Left ventricle myocardium inferior (tissue), 1 donor: ENCODE data around the gene STAP2. TPM values are rescaled to one million over a fixed set of nuclear protein-coding genes. Genes with fewer than 3 reads are reported as not detected.

ENCODE experiments used
- DNase-seq: peaks from one replicate; pipeline ENCODE4 v3.0.0-alpha.2; 2020
- H3K27ac ChIP-seq: fragments of 200-600 bp; replicated peaks from 2 replicates; pipeline ENCODE4 v1.8.0; 2021
- H3K27me3 ChIP-seq: fragments of 200-600 bp; 2 replicates; pipeline ENCODE4 v1.8.0; 2021; ENCODE audit warnings: low read depth
- H3K36me3 ChIP-seq: fragments of 200-600 bp; 2 replicates; pipeline ENCODE4 v1.8.0; 2021
- H3K4me1 ChIP-seq: fragments of 200-600 bp; 2 replicates; pipeline ENCODE4 v1.8.0; 2021
- H3K4me3 ChIP-seq: fragments of 200-600 bp; 2 replicates; pipeline ENCODE4 v1.8.0; 2021; ENCODE audit warnings: mild to moderate bottlenecking, moderate library complexity
- H3K9me3 ChIP-seq: fragments of 200-600 bp; replicated peaks from 2 replicates; pipeline ENCODE4 v1.8.0; 2021
- CTCF ChIP-seq: fragments of 200-600 bp; IDR thresholded peaks from 2 replicates; pipeline ENCODE4 v1.8.0; 2021; ENCODE audit warnings: antibody characterized with exemption, mild to moderate bottlenecking, borderline replicate concordance
- intact Hi-C: fragments of 100-400 bp; cut with micrococcal nuclease; formaldehyde crosslinking; loops from one replicate; pipeline ENCODE4 v1.11.0; 2022
- total RNA-seq: library from RNA; stranded (reverse); fragmentation: NEBNext Ultra II Directional; extraction: Animal tissue kit (Norgen Biotek cat#: 25700); gene quantifications from one replicate; pipeline ENCODE4 v1.2.1, GENCODE V29; 2021
- donor health status: DM: no; HTN: yes; CAD: no; lungs with severe emphysema.

The STAP2 gene
- total RNA-seq, 1 donor from 2014 or later: 2.6 TPM

DNA sequence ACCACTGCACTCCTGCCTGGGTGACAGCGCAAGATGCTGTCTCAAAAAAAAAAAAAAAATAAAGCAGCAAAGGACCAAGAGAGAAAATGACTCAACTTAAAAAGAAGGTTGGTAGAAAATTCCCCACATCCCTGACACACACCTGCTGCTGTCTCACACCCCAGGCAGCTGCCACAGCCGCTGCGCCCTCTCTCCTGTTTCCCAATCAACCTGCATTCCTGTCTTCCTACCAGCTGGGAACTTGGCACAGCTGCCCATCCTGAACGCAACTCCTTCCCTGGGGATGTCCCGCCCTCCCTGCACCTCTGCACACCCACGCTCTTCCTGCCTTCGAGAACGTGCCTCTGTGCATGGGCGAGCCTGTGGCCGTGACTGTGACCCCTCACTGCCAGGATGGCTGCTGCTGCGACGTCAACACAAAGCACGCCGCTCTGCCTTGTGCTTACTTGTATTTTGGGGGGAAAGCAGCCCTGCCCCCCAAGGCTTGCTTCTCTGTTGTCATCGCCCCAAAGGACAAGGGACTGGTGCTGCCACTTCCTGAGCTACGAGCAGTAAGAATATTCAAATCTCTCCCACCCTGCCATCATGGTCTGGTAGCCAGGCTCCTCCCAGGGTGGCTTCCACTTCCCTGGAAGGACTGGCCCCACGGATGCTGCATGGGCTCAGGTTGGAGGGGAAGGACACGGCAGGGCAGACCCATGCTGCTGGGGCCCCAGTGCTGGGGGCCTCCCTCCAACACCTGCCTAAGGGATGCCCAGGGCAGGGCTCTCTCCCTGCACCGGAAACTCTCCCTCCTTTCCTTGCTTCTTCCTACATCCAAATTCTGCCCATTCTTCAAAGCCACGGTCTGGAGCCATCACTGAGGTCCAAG lies 41.0 kb upstream of the STAP2 start:
- peak overlapping the region; percentile 88 for H3K27ac ChIP-seq
- peak overlapping the region; percentile 25 for H3K4me3 ChIP-seq
- H3K9me3 ChIP-seq: no peaks in the 10 kb centered on the region
- no peak for DNase-seq
- H3K36me3 ChIP-seq: peaks cover 6% of the 10 kb centered on the region
- H3K4me1 ChIP-seq: peaks cover 61% of the 10 kb centered on the region
- intact Hi-C loops: no loop called here
- no peaks in the 10 kb centered on the region for H3K27me3 ChIP-seq
- no peak for TF ChIP-seq CTCF

DNA sequence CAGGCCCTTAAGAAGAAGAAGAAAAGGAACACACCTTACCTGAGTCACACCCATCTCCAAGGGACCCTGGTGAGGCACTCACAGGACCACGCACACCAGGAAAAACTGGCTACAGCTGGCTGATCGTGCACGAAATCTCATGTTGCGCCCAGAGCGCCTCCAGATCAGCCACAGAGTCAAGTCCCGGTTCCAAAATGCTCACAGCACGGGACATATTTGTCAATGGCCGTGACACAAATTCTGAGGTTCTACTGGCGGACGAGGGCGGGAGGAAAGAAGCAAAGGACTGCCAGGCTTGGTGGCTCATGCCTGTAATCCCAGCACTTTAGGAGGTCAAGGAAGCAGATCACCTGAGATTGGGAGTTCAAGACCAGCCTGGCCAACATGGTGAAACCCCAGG lies 40.3 kb upstream of the STAP2 start:
- intact Hi-C loops: no loop called here
- peaks cover 68% of the 10 kb centered on the region for H3K4me1 ChIP-seq

DNA sequence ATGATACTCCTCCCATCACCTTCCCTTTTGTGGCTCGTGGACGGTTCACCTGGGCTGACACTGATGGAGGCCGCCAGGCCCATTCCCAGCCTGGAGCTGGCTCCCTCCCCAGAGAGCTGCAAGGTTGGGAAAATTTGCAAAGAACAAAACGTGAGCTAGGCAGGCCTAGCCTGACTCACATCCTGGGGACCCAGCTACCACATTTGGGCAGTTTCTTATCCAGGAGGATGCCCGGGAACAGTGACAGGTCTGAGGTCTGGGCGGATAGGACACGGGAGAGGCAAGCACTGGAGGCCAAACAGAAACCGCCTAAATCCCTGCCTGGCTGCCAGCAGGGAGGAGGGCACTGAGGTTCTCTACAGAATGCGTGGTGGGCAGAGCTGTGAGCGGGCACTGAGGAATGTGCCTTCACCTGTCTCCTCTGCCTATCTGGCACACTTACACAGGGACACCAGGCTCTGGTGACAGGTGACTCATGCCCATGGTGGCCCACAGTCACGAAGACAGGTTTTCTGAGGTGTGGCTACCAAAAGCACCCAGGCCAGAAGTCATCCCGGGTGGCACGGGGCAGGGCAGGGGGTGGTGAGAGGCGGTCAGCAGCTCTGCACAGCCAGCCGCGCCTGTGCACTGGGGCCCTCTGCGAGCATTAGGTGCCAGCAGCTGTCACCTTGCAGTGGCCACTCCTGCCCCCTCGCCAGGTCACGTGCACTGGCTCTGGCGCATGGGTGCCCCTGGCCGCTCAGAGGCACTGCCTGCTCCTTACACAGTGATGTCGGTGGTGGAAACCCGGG lies 38.6 kb upstream of the STAP2 start:
- Histone ChIP-seq H3K27ac (peak overlapping the region; percentile 18), H3K4me3 (no peak overlapping the region), H3K9me3 (no peaks in the 10 kb centered on the region), H3K27me3 (no peaks in the 10 kb centered on the region), H3K4me1 (peaks cover 85% of the 10 kb centered on the region), H3K36me3 (no peaks in the 10 kb centered on the region)
- no peak for TF ChIP-seq CTCF
- intact Hi-C loops: no loop called here
- DNase-seq: no peak

More for the DNA sequence above, 40.3 kb upstream of the STAP2 start:
- DNase-seq: no peak
- no peaks in the 10 kb centered on the region for H3K9me3 ChIP-seq
- H3K4me3 ChIP-seq: no peak overlapping the region
- no peaks in the 10 kb centered on the region for H3K27me3 ChIP-seq
- H3K36me3 ChIP-seq: no peaks in the 10 kb centered on the region
- TF ChIP-seq CTCF: no peak
- peak overlapping the region; percentile 88 for H3K27ac ChIP-seq

GRCh38 chr19:4376671-4376990 lies 38.0 kb upstream of the STAP2 start:
- H3K4me1 ChIP-seq: peaks cover 87% of the 10 kb centered on the region
- no peaks in the 10 kb centered on the region for H3K9me3 ChIP-seq
- no peak for TF ChIP-seq CTCF
- H3K4me3 ChIP-seq: no peak overlapping the region
- H3K36me3 ChIP-seq: no peaks in the 10 kb centered on the region
- intact Hi-C loops: no loop called here
- DNase-seq: no peak
- no peaks in the 10 kb centered on the region for H3K27me3 ChIP-seq
- H3K27ac ChIP-seq: peak overlapping the region; percentile 18

DNA sequence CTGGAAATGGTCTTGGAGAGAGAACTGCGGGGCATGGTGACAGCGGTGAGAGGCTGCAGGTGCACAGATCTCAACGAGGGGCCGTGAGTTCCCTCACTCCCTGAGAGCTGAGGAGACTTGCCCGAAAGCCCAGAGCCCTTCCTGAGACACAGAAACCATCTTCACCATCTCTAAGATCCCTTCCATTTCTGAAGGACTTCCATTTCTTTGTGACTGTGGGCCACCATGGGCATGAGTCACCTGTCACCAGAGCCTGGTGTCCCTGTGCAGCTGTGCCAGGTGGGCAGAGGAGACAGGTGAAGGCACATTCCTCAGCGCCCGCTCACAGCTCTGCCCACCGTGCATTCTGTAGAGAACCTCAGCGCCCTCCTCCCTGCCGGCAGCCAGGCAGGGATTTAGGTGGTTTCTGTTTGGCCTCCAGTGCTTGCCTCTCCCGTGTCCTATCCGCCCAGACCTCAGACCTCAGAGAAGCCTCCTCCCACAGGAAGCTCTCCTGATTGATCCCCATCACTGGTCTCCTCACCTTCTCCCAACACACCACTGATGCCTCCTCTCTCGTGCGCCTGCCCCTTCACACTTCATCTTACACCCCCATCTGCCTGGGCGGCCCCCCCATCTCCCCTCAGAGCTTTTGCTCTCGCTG lies 37.5 kb upstream of the STAP2 start:
- TF ChIP-seq CTCF: no peak
- H3K27me3 ChIP-seq: no peaks in the 10 kb centered on the region
- no peak for DNase-seq
- intact Hi-C loops: no loop called here
- H3K36me3 ChIP-seq: peaks cover 4% of the 10 kb centered on the region
- no peak overlapping the region for H3K4me3 ChIP-seq
- H3K4me1 ChIP-seq: peaks cover 91% of the 10 kb centered on the region
- no peaks in the 10 kb centered on the region for H3K9me3 ChIP-seq
- H3K27ac ChIP-seq: peak overlapping the region; percentile 94
